Esophagus squamous epithelium (tissue), 4 donors: Measurements from ENCODE around the gene UNC5B.

ENCODE experiments used
- POLR2A ChIP-seq, 4 donors: fragments of 450-650 bp; IDR thresholded peaks; one replicate each; pipeline ENCODE4 v1.6.1; 2017; ENCODE audit warnings: antibody characterized with exemption in 4 of 4, mild to moderate bottlenecking in 4 of 4, moderate library complexity in 3 of 4
- TF ChIP-seq, protein P1 (sequence below), 6 experiments: fragments of 450-650 bp in 4 of 6; fragments of 200-600 bp in 2 of 6; sonication (generic) in 2 of 6; IDR thresholded peaks; one replicate each; pipeline ENCODE4 v1.5.1; 2016 to 2019; ENCODE audit warnings: antibody characterized with exemption in 6 of 6, mild to moderate bottlenecking in 4 of 6, moderate library complexity in 4 of 6

DNA sequence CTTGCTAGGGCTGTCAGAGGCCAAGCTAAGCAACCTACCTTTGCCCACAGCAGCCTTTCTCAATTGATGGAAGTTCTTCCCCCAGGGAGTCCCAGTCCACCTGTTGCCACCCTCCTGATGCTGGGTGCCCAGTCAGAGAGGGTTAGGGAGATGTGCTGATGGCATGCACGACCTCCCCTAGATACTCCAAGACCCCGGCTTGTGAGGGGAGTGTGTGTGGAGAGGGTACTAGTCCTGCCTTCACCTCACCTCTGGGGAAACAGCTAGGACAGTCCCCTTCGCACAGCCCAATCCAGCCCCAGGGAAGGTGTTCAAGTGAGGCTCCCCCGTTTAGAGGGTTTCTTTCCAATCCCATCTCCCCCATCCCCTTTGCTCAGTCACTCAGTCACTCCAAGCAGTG, 1.3 kb upstream of the UNC5B start:
- TF ChIP-seq, protein P1, sequence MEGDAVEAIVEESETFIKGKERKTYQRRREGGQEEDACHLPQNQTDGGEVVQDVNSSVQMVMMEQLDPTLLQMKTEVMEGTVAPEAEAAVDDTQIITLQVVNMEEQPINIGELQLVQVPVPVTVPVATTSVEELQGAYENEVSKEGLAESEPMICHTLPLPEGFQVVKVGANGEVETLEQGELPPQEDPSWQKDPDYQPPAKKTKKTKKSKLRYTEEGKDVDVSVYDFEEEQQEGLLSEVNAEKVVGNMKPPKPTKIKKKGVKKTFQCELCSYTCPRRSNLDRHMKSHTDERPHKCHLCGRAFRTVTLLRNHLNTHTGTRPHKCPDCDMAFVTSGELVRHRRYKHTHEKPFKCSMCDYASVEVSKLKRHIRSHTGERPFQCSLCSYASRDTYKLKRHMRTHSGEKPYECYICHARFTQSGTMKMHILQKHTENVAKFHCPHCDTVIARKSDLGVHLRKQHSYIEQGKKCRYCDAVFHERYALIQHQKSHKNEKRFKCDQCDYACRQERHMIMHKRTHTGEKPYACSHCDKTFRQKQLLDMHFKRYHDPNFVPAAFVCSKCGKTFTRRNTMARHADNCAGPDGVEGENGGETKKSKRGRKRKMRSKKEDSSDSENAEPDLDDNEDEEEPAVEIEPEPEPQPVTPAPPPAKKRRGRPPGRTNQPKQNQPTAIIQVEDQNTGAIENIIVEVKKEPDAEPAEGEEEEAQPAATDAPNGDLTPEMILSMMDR (IDR thresholded peaks at IDR 0.05) = no peak
- no peak for TF ChIP-seq POLR2A (IDR thresholded peaks at IDR 0.05)
